Measurements from ENCODE around the gene M1AP.

Gene M1AP

GRCh38 chr2:74538881-74539339 lies 109.2 kb downstream of the M1AP start:
- DNase-seq = peak; percentile 51

- no peak for DNase-seq
These were observed 111.0 kb downstream of the M1AP start for GRCh38 chr2:74537140-74537539.

GRCh38 chr2:74536166-74536950 lies 111.8 kb downstream of the M1AP start:
- no peak for DNase-seq

GRCh38 chr2:74535440-74535965 lies 112.6 kb downstream of the M1AP start:
- no peak for DNase-seq

GRCh38 chr2:74534411-74534810 lies 113.7 kb downstream of the M1AP start:
- no peak for DNase-seq

GRCh38 chr2:74533464-74533863 lies 114.7 kb downstream of the M1AP start:
- no peak for DNase-seq

- DNase-seq = no peak
These were observed 115.9 kb downstream of the M1AP start for GRCh38 chr2:74532222-74532621.

GRCh38 chr2:74531666-74532065 lies 116.5 kb downstream of the M1AP start:
- DNase-seq = no peak

GRCh38 chr2:74530239-74531187 lies 117.6 kb downstream of the M1AP start:
- no peak for DNase-seq

GRCh38 chr2:74529357-74530238 lies 118.5 kb downstream of the M1AP start, which contains the start of the genes AUP1 and HTRA2:
AUP1 (minus strand) TSS chr2:74529706; CDS start chr2:74529629, 77 bp downstream.
HTRA2 (plus strand) TSS chr2:74529933; CDS start chr2:74530007, 74 bp downstream.
- DNase-seq = peak; percentile 90

- DNase-seq = no peak
These were observed 119.4 kb downstream of the M1AP start for GRCh38 chr2:74528600-74529356.

GRCh38 chr2:74527741-74528140 lies 120.4 kb downstream of the M1AP start:
- DNase-seq = no peak

- DNase-seq = no peak
These were observed 121.4 kb downstream of the M1AP start for GRCh38 chr2:74526649-74527230.

- DNase-seq = peak; percentile 35
These were observed 122.1 kb downstream of the M1AP start, which contains the start of gene DQX1 for GRCh38 chr2:74525717-74526648. DQX1 (minus strand) TSS chr2:74526231; CDS start chr2:74525729, 502 bp downstream.

GRCh38 chr2:74524955-74525716 lies 123.0 kb downstream of the M1AP start:
- no peak for DNase-seq

- no peak for DNase-seq
These were observed 124.1 kb downstream of the M1AP start for GRCh38 chr2:74524005-74524404.

- no peak for DNase-seq
These were observed 125.6 kb downstream of the M1AP start for GRCh38 chr2:74522516-74522915.

- no peak for DNase-seq
These were observed 131.5 kb downstream of the M1AP start for GRCh38 chr2:74516650-74517049.

All from GDM1 (cell line).